OCI-LY7 (cell line): ENCODE data around the gene AMFR. TPM values are rescaled to one million over a fixed set of nuclear protein-coding genes. Genes with fewer than 3 reads are reported as not detected.

Experiments used
- BruUV-seq: library from RNA; stranded (reverse); fragments of 400-500 nt; replicated peaks from 2 replicates; lab custom pipeline; 2021; lab: Mats Ljungman, UMichigan
- CTCF ChIA-PET: fragments of 300-600 bp; sonication (Branson Sonifier 250); formaldehyde crosslinking; loops from one replicate; lab custom pipeline; 2022; ENCODE audit warnings: antibody characterized with exemption; ENCODE audit not compliant: unreplicated experiment; lab: Charles Lee
- POLR2A ChIA-PET: fragments of 300-600 bp; sonication (Branson Sonifier 250); formaldehyde crosslinking; loops from one replicate; lab custom pipeline; 2022; ENCODE audit warnings: antibody characterized with exemption; lab: Charles Lee
- DNase-seq: peaks from one replicate; pipeline ENCODE4 v3.0.0-alpha.2; 2015; ENCODE audit warnings: low spot score
- H2AFZ ChIP-seq: fragments of 200-600 bp; sonication (generic), shearing (Covaris generic); 2 replicates; pipeline ENCODE4 v1.6.1; 2014; ENCODE audit warnings: mild to moderate bottlenecking, antibody characterized with exemption, low read length, moderate library complexity
- H3K27ac ChIP-seq: fragments of 200-600 bp; sonication (generic); 2 replicates; pipeline ENCODE4 v1.5.1; 2014; ENCODE audit warnings: mixed run types, low read depth, mild to moderate bottlenecking, moderate library complexity, low read length, inconsistent platforms; ENCODE audit not compliant: poor library complexity, severe bottlenecking
- H3K36me3 ChIP-seq: fragments of 200-600 bp; sonication (generic); 2 replicates; pipeline ENCODE4 v1.6.1; 2014; ENCODE audit warnings: mild to moderate bottlenecking, antibody characterized with exemption, low read length, moderate library complexity, mixed read lengths; ENCODE audit not compliant: insufficient read depth
- H3K4me1 ChIP-seq: fragments of 200-600 bp; sonication (generic); 2 replicates; pipeline ENCODE4 v1.5.1; 2014; ENCODE audit warnings: mild to moderate bottlenecking, low read length; ENCODE audit not compliant: insufficient read depth, poor library complexity, severe bottlenecking
- H3K4me2 ChIP-seq: fragments of 200-600 bp; sonication (generic); 2 replicates; pipeline ENCODE4 v1.6.1; 2014; ENCODE audit warnings: mild to moderate bottlenecking, low read length
- H3K4me3 ChIP-seq: fragments of 200-600 bp; sonication (generic); 2 replicates; pipeline ENCODE4 v1.5.1; 2014; ENCODE audit warnings: mild to moderate bottlenecking, low read depth, low read length; ENCODE audit not compliant: poor library complexity, severe bottlenecking
- H3K79me2 ChIP-seq: fragments of 200-600 bp; sonication (generic); 2 replicates; pipeline ENCODE4 v1.6.1; 2016; ENCODE audit warnings: low read depth, mild to moderate bottlenecking, low read length, moderate library complexity, mixed read lengths; ENCODE audit not compliant: insufficient read depth
- H3K9me2 ChIP-seq: fragments of 200-600 bp; sonication (generic); 2 replicates; pipeline ENCODE4 v1.6.1; 2016; ENCODE audit warnings: mild to moderate bottlenecking, low read length, mixed read lengths; ENCODE audit not compliant: insufficient read depth
- H3K9me3 ChIP-seq: fragments of 200-600 bp; sonication (generic); 2 replicates; pipeline ENCODE4 v1.6.1; 2014; ENCODE audit warnings: mild to moderate bottlenecking, mixed run types, low read length, mixed read lengths
- H4K20me1 ChIP-seq: fragments of 200-600 bp; sonication (generic); 2 replicates; pipeline ENCODE4 v1.6.1; 2014; ENCODE audit warnings: mild to moderate bottlenecking, antibody characterized with exemption, low read length, moderate library complexity, mixed read lengths; ENCODE audit not compliant: insufficient read depth
- CTCF ChIP-seq: fragments of 200-600 bp; sonication (generic); conservative IDR thresholded peaks from 2 replicates; pipeline ENCODE4 v1.5.1; 2014; ENCODE audit warnings: mild to moderate bottlenecking, antibody characterized with exemption, low read length, moderate library complexity, mixed read lengths
- EZH2phosphoT487 ChIP-seq: fragments of 200-600 bp; sonication (generic); IDR thresholded peaks from 2 replicates; pipeline ENCODE4 v1.6.1; 2018; ENCODE audit warnings: low read depth, borderline replicate concordance, mild to moderate bottlenecking, mixed run types, antibody characterized with exemption, low read length, moderate library complexity, mixed read lengths
- intact Hi-C: fragments of 100-400 bp; cut with micrococcal nuclease; formaldehyde crosslinking; loops from one replicate; pipeline ENCODE4 v1.10.0; 2022; ENCODE audit not compliant: unreplicated experiment
- total RNA-seq, 2 experiments: library from RNA; depleted of rRNA in 1 of 2; stranded (reverse); fragments of >200 nt in 1 of 2; shearing (Covaris generic) in 1 of 2; gene quantifications; 2 replicates each; pipeline ENCODE4 v1.2.3, GENCODE V29; 2014 to 2022

AMFR gene
- total RNA-seq, 2 experiments from 2014 or later, result 87.7 to 101 TPM

GRCh38 chr16:56316545-56316944 is 108.8 kb downstream of the AMFR start:
- H3K9me2 ChIP-seq, result no peaks in the 10 kb centered on the region
- H3K27ac ChIP-seq, result no peak overlapping the region
- H3K9me3 ChIP-seq, result no peaks in the 10 kb centered on the region
- POLR2A ChIA-PET, result no interaction called here
- CTCF ChIA-PET, result no interaction called here
- H3K79me2 ChIP-seq, result no peaks in the 10 kb centered on the region
- no peaks in the 10 kb centered on the region for H3K4me1 ChIP-seq
- no peak overlapping the region for H3K4me3 ChIP-seq
- no TSS peak for BruUV-seq
- no peak for DNase-seq
- intact Hi-C loops, result no loop called here
- TF ChIP-seq EZH2phosphoT487 (no peak), CTCF (no peak)
- H4K20me1 ChIP-seq, result no peaks in the 10 kb centered on the region
- H3K4me2 ChIP-seq, result no peak overlapping the region
- H2AFZ ChIP-seq, result no peak overlapping the region
- no peaks in the 10 kb centered on the region for H3K36me3 ChIP-seq

- no peak for DNase-seq
- Histone ChIP-seq H3K4me1 (no peaks in the 10 kb centered on the region), H3K4me2 (no peak overlapping the region), H3K4me3 (no peak overlapping the region), H3K9me2 (no peaks in the 10 kb centered on the region), H3K9me3 (no peaks in the 10 kb centered on the region), H3K27ac (no peak overlapping the region), H3K36me3 (no peaks in the 10 kb centered on the region), H3K79me2 (no peaks in the 10 kb centered on the region), H2AFZ (no peak overlapping the region), H4K20me1 (no peaks in the 10 kb centered on the region)
- intact Hi-C loops, result no loop called here
- ChIA-PET CTCF (no interaction called here), POLR2A (no interaction called here)
- TF ChIP-seq EZH2phosphoT487 (no peak), CTCF (no peak)
- no TSS peak for BruUV-seq
These were observed 109.4 kb downstream of the AMFR start for GRCh38 chr16:56315955-56316354.

GRCh38 chr16:56314244-56314850 is 111.0 kb downstream of the AMFR start:
- Histone ChIP-seq H2AFZ (no peak overlapping the region), H3K27ac (no peak overlapping the region), H3K9me2 (no peaks in the 10 kb centered on the region), H3K4me1 (no peaks in the 10 kb centered on the region), H3K9me3 (no peaks in the 10 kb centered on the region), H3K36me3 (no peaks in the 10 kb centered on the region), H3K4me3 (no peak overlapping the region), H3K4me2 (no peak overlapping the region), H3K79me2 (no peaks in the 10 kb centered on the region), H4K20me1 (no peaks in the 10 kb centered on the region)
- CTCF ChIA-PET, result no interaction called here
- BruUV-seq, result no TSS peak
- TF ChIP-seq CTCF, result no peak
- no peak for TF ChIP-seq EZH2phosphoT487
- DNase-seq, result no peak
- POLR2A ChIA-PET, result no interaction called here
- intact Hi-C loops, result no loop called here
